Caco-2 (cell line): Measurements from ENCODE around the gene TSPYL4. TPM values are rescaled to one million over a fixed set of nuclear protein-coding genes. Genes with fewer than 3 reads are reported as not detected.

ENCODE experiments used
- BruUV-seq: library from RNA; stranded (reverse); fragments of 400-500 nt; replicated peaks from 2 replicates; lab custom pipeline; 2021; lab: Mats Ljungman, UMichigan
- CTCF ChIA-PET: fragments of 300-600 bp; sonication (Branson Sonifier 250); formaldehyde crosslinking; loops from one replicate; lab custom pipeline; 2022; ENCODE audit warnings: antibody characterized with exemption; lab: Charles Lee
- POLR2A ChIA-PET: fragments of 300-600 bp; sonication (Branson Sonifier 250); formaldehyde crosslinking; loops from one replicate; lab custom pipeline; 2022; ENCODE audit warnings: antibody characterized with exemption; lab: Charles Lee
- DNase-seq, 2 experiments: peaks; one replicate each; pipeline versions ENCODE4 v3.0.0 to v3.0.0-alpha.2; 2020 to 2022
- H3K27me3 ChIP-seq: replicated peaks from 2 replicates; pipeline ENCODE4 v1.6.0; 2011; ENCODE audit warnings: low read length; ENCODE audit not compliant: control insufficient read depth, insufficient read depth
- H3K36me3 ChIP-seq: 2 replicates; pipeline ENCODE4 v1.5.1; 2011; ENCODE audit warnings: low read length; ENCODE audit not compliant: control insufficient read depth, insufficient read depth
- H3K4me1 ChIP-seq: fragments of 250-450 bp; sonication (Bioruptor Pico); 2 replicates; pipeline ENCODE4 v1.5.1; 2020; ENCODE audit warnings: mild to moderate bottlenecking
- H3K4me3 ChIP-seq: 2 replicates; pipeline ENCODE4 v1.5.1; 2011; ENCODE audit warnings: low read depth, mild to moderate bottlenecking, control low read depth, low read length
- H3K9me3 ChIP-seq: fragments of 250-450 bp; sonication (Bioruptor Pico); 2 replicates; pipeline ENCODE4 v1.5.1; 2020; ENCODE audit warnings: mild to moderate bottlenecking, moderate library complexity
- H3K27ac Mint-ChIP-seq: one replicate; pipeline ENCODE4 v1.8.0; 2022; ENCODE audit warnings: mixed read lengths; ENCODE audit not compliant: unreplicated experiment
- H3K27me3 Mint-ChIP-seq: one replicate; pipeline ENCODE4 v1.8.0; 2022; ENCODE audit warnings: mixed read lengths; ENCODE audit not compliant: insufficient read depth, unreplicated experiment
- H3K36me3 Mint-ChIP-seq: one replicate; pipeline ENCODE4 v1.8.0; 2022; ENCODE audit warnings: mild to moderate bottlenecking, mixed read lengths; ENCODE audit not compliant: insufficient read depth, unreplicated experiment
- H3K4me1 Mint-ChIP-seq: one replicate; pipeline ENCODE4 v1.8.0; 2022; ENCODE audit warnings: low read depth, mixed read lengths; ENCODE audit not compliant: unreplicated experiment
- H3K4me3 Mint-ChIP-seq: one replicate; pipeline ENCODE4 v1.8.0; 2022; ENCODE audit warnings: mild to moderate bottlenecking, moderate library complexity, mixed read lengths; ENCODE audit not compliant: unreplicated experiment
- H3K9me3 Mint-ChIP-seq: one replicate; pipeline ENCODE4 v1.8.0; 2022; ENCODE audit warnings: mixed read lengths; ENCODE audit not compliant: unreplicated experiment
- CTCF ChIP-seq, 2 experiments: fragments of 200-600 bp in 1 of 2; IDR thresholded peaks; 1 replicate in 1 of 2; 2 replicates in 1 of 2; pipeline versions ENCODE4 v1.5.1 to v1.8.0; 2011 to 2022; ENCODE audit warnings: antibody characterized with exemption in 1 of 2, control low read depth in 1 of 2, inconsistent platforms in 1 of 2, low read depth in 1 of 2, low read length in 1 of 2, mild to moderate bottlenecking in 1 of 2, moderate library complexity in 1 of 2; ENCODE audit not compliant: insufficient read depth in 1 of 2, severe bottlenecking in 1 of 2, unreplicated experiment in 1 of 2
- intact Hi-C: fragments of 100-400 bp; cut with micrococcal nuclease; formaldehyde crosslinking; loops from one replicate; pipeline ENCODE4 v1.10.0; 2022; ENCODE audit not compliant: unreplicated experiment
- total RNA-seq: library from RNA; stranded (reverse); gene quantifications from 2 replicates; pipeline ENCODE4 v1.2.3, GENCODE V29; 2022

The TSPYL4 gene
- total RNA-seq, 1 experiment from 2014 or later, result 10.7 TPM

GRCh38 chr6:116238083-116238482 lies 15.8 kb downstream of the TSPYL4 start:
- intact Hi-C loops, result no loop called here
- TF ChIP-seq CTCF (IDR thresholded peaks at IDR 0.05; ENCODE audit: insufficient read depth in 1 of 2, low read depth in 1 of 2, low read length in 1 of 2, severe bottlenecking in 1 of 2, unreplicated experiment in 1 of 2), result no peak
- POLR2A ChIA-PET, result no interaction called here
- H3K27ac Mint-ChIP-seq, result no peak overlapping the region
- no peaks in the 10 kb centered on the region for H3K27me3 Mint-ChIP-seq
- CTCF ChIA-PET, result no interaction called here
- Histone ChIP-seq H3K4me3 (no peak overlapping the region), H3K27me3 (no peaks in the 10 kb centered on the region), H3K4me1 (no peaks in the 10 kb centered on the region), H3K9me3 (no peaks in the 10 kb centered on the region), H3K36me3 (no peaks in the 10 kb centered on the region; the same call in 1 of the 2 replicates)
- no TSS peak for BruUV-seq
- H3K4me1 Mint-ChIP-seq, result no peaks in the 10 kb centered on the region
- no peak for DNase-seq
- peaks cover 25% of the 10 kb centered on the region for H3K36me3 Mint-ChIP-seq
- no peak overlapping the region for H3K4me3 Mint-ChIP-seq
- no peaks in the 10 kb centered on the region for H3K9me3 Mint-ChIP-seq

GRCh38 chr6:116234689-116235088 lies 19.2 kb downstream of the TSPYL4 start:
- TF ChIP-seq CTCF (IDR thresholded peaks at IDR 0.05; ENCODE audit: insufficient read depth in 1 of 2, low read depth in 1 of 2, low read length in 1 of 2, severe bottlenecking in 1 of 2, unreplicated experiment in 1 of 2), result no peak
- H3K27me3 ChIP-seq, result no peaks in the 10 kb centered on the region
- no peak overlapping the region for H3K4me3 ChIP-seq
- H3K4me1 ChIP-seq, result no peaks in the 10 kb centered on the region
- CTCF ChIA-PET, result no interaction called here
- Mint-ChIP-seq H3K9me3 (no peaks in the 10 kb centered on the region), H3K27me3 (no peaks in the 10 kb centered on the region), H3K4me1 (no peaks in the 10 kb centered on the region), H3K27ac (no peak overlapping the region), H3K4me3 (no peak overlapping the region), H3K36me3 (peaks cover 15% of the 10 kb centered on the region)
- H3K9me3 ChIP-seq, result no peaks in the 10 kb centered on the region
- BruUV-seq, result no TSS peak
- POLR2A ChIA-PET, result no interaction called here
- no peak for DNase-seq
- H3K36me3 ChIP-seq, result no peaks in the 10 kb centered on the region; the same call in 1 of the 2 replicates
- intact Hi-C loops, result no loop called here

- no peaks in the 10 kb centered on the region for H3K27me3 Mint-ChIP-seq
- H3K9me3 ChIP-seq, result no peaks in the 10 kb centered on the region
- H3K4me1 Mint-ChIP-seq, result no peaks in the 10 kb centered on the region
- no peak overlapping the region for H3K4me3 Mint-ChIP-seq
- H3K27ac Mint-ChIP-seq, result no peak overlapping the region
- ChIA-PET CTCF (no interaction called here), POLR2A (no interaction called here)
- no peaks in the 10 kb centered on the region for H3K9me3 Mint-ChIP-seq
- peak; percentile 18 to 53 for DNase-seq
- peaks cover 11% of the 10 kb centered on the region for H3K36me3 Mint-ChIP-seq
- no peak overlapping the region for H3K4me3 ChIP-seq
- no peaks in the 10 kb centered on the region for H3K36me3 ChIP-seq
- BruUV-seq, result no TSS peak
- TF ChIP-seq CTCF (IDR thresholded peaks at IDR 0.05; ENCODE audit: insufficient read depth in 1 of 2, low read depth in 1 of 2, low read length in 1 of 2, severe bottlenecking in 1 of 2, unreplicated experiment in 1 of 2), result no peak
- intact Hi-C loops, result no loop called here
- H3K27me3 ChIP-seq, result no peaks in the 10 kb centered on the region
- no peaks in the 10 kb centered on the region for H3K4me1 ChIP-seq
Measured at GRCh38 chr6:116229287-116229913, 24.5 kb downstream of the TSPYL4 start.
